ENCODE results near the gene HNRNPUL1.

DNA sequence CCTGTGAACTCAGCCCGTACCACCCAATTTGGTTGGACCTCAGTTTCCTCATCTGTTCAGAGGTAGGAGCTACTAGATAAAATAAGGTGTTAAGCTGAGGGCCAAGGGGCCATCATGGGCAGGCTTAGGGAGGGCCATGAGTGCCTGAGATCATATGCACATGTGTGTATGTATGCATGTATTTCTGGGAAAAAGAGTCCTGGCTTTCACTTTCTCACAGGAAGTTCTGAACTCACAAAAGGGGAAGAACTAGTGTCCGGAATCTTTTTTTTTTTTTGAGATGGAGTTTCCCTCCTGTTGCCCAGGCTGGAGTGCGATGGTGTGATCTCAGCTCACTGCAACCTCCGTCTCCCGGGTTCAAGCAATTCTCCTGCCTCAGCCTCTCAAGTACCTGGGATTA is 70.6 kb downstream of the HNRNPUL1 start:
- TF ChIP-seq, protein P1, sequence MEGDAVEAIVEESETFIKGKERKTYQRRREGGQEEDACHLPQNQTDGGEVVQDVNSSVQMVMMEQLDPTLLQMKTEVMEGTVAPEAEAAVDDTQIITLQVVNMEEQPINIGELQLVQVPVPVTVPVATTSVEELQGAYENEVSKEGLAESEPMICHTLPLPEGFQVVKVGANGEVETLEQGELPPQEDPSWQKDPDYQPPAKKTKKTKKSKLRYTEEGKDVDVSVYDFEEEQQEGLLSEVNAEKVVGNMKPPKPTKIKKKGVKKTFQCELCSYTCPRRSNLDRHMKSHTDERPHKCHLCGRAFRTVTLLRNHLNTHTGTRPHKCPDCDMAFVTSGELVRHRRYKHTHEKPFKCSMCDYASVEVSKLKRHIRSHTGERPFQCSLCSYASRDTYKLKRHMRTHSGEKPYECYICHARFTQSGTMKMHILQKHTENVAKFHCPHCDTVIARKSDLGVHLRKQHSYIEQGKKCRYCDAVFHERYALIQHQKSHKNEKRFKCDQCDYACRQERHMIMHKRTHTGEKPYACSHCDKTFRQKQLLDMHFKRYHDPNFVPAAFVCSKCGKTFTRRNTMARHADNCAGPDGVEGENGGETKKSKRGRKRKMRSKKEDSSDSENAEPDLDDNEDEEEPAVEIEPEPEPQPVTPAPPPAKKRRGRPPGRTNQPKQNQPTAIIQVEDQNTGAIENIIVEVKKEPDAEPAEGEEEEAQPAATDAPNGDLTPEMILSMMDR (IDR thresholded peaks at IDR 0.05), result no peak
- no peak for TF ChIP-seq POLR2A (IDR thresholded peaks at IDR 0.05)
